ENCODE measurements around the gene SLC35G4.

DNA sequence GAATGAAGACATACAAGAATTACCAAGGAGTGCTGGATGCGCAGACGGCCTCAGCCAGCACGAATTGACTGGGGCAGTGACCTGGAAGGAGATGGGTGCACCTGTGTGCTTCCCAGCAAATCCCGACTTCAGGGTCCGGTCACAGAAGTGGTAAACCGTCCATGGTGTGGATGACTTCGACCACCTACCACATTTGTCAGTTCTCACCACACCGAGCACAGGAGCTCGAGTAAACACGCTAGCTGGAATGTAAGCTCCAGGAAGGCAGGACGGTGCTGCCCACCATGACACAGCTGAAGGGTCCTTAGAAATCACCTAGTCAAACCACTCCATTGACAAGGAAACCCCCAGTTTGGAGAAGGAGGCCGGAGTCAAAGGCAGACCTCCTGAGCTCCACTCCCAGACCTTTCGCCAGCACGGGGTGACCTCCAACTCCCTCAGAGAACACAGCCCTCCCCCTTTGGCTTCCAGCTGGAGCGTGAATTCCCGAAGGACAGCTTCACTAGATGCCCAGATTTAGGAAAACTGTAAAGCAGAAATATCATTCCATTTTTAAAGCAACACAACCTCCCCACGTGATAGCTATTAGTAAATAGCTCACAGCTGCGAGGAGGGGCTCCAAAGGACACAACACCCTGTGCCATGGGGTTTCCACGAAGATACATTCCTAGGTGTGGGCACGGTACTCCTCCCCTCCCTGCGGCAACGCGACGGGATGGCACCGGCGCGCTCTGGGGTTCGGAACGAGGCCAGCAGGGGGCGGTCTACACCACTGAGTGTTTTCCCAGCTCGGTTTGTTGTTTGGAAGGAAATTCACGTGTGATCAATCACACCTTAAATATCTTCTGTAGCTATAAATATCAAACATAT is 45.6 kb downstream of the SLC35G4 start:
- TF ChIP-seq, protein P1, sequence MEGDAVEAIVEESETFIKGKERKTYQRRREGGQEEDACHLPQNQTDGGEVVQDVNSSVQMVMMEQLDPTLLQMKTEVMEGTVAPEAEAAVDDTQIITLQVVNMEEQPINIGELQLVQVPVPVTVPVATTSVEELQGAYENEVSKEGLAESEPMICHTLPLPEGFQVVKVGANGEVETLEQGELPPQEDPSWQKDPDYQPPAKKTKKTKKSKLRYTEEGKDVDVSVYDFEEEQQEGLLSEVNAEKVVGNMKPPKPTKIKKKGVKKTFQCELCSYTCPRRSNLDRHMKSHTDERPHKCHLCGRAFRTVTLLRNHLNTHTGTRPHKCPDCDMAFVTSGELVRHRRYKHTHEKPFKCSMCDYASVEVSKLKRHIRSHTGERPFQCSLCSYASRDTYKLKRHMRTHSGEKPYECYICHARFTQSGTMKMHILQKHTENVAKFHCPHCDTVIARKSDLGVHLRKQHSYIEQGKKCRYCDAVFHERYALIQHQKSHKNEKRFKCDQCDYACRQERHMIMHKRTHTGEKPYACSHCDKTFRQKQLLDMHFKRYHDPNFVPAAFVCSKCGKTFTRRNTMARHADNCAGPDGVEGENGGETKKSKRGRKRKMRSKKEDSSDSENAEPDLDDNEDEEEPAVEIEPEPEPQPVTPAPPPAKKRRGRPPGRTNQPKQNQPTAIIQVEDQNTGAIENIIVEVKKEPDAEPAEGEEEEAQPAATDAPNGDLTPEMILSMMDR (conservative IDR thresholded peaks at IDR 0.05; ENCODE audit: low read length), result peak; percentile 91
- TF ChIP-seq EZH2phosphoT487 (IDR thresholded peaks at IDR 0.05; ENCODE audit: borderline replicate concordance, low read depth, low read length), result no peak

All from OCI-LY7 (cell line).